ENCODE results near the gene ACAA2.
A peak's percentile ranks its signal among the peaks of the same experiment; 100 is the strongest.

ACAA2 gene

DNA sequence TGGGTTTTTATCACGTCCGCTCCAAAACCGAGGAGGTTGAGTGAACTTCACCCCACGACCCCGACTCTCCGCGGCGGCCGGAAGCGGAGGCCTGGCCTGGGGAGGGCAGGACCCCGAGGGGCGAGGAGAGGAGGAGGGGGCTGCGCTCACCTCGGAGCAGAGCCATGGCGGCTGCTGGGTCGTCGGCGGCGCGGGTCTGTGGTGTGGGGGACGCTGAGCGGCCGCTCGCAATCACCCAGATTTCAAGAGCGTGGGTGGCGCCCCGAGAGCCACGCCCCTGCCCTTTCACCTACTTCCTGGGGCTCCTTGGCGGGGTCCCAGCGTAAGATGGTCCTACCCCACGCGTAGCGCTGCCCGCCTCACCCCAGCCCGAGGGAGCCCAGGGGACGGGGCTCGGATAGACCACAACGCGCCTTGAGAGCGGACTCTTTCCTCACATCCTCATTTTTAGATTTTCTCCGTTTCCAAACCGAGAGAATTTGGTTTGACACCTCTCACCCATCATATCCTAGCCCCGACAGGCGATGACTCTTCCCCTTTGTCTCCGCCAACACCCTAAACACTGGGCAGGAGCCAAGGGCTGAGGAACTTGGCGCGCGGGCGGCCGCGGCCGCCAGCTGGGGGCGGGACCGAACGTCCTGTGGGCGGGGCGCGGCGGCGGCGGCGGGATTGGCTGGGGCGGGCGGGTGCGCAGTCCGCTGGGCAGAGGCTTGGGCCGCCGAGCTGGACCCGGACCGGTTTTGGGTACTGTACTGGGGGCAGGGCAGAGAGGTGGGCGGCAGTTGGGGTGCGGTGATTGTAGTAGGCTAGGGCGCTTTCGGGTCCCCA, at the start of gene ACAA2:
Gene ACAA2, minus strand, starts transcription at position 215 of the 828 bp plus-strand sequence. Its CDS starts 49 bp downstream, at position 166.
- DNase-seq, result peak; percentile 87

DNA sequence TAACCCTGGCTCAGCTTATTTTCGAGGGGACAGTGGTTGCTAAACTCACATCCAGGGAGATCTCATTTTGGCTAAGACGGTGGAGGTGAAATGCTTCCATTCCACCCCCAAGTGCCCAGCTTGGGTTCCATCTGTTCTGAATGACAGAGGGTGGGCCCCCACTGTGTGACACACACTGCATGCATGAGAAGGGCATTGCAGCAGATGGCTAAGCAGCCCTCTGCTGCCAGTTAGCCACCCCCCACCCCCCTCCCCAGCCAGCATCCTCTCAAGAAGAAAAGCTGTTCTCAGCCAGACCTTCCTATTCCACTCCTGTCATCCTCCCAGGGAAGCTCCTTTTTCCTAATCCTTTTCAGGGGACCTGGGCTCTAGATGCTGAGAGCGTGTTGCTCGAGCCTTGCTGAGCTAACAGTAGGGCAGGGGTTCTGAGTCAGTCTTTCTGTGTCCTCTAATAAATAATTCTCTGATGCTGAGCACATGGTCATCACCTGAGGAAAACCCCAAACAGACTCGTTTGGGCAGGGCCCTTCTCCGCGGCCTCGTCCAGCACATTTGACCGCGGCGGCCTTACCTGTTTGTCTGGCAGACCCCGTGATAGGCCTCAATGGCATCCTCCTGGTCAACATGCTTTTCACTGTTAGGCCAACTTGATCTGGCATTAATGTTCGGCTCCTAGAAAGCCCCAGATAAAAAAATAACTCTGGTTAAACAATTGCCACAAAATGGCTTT, 49.5 kb upstream of the ACAA2 start:
- DNase-seq, result no peak

- DNase-seq, result peak; percentile 30
These were observed 48.3 kb upstream of the ACAA2 start for GRCh38 chr18:49861659-49862058.

GRCh38 chr18:49859725-49860124, 46.4 kb upstream of the ACAA2 start:
- DNase-seq, result no peak

DNA sequence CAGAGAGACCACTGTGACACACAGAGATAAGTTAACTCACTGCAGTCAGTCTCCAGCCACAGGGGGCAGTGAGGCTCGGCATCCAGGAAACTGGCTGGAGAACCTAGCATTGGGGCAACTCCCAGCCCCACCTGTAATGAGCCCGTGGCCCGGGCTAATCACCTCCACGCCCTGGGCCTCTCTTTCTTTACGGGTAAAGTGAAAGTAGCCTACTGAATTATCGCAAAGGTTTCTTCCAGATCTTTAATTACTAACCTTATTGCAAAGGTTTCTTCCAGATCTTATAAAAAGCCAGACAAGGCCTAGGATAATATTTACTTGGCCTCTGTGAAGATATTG, 45.7 kb upstream of the ACAA2 start:
- no peak for DNase-seq

DNA sequence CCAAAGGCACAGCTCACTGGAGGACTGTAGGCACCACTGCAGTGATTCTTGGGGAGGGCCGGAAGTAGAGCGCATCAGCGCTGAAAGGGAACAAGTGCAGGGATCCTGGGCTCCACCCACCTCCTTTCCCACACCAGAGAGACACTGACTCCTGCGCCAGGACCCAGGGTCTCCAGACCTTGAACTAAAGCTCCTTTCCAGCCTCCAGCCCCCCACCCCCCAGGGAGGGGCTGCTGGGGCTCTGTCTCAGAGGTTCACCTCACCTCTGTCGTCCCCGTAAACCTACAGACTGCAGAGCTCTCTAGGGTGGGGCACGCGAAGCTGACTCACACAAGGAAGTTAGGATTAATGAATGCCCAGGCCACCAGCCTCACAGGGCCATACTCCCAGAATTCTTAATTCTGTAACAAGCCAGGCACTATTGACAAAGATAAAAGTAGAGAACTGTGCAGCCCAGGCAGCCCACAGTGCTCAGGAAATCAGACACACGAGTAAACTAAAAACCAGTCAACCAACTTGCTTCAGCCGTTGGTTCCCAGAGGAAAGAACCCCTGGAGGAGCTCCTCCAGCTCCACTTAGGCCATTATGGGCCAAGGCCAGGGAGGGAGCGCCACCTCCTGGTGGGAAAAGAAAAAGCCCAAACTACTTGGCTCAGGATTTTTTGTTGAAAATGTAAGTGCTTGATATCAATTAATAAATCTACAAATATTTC, 45.1 kb upstream of the ACAA2 start:
- peak; percentile 79 for DNase-seq

GRCh38 chr18:49857708-49858107, 44.4 kb upstream of the ACAA2 start:
- no peak for DNase-seq

- no peak for DNase-seq
These were observed 43.2 kb upstream of the ACAA2 start for GRCh38 chr18:49856496-49856895.

DNA sequence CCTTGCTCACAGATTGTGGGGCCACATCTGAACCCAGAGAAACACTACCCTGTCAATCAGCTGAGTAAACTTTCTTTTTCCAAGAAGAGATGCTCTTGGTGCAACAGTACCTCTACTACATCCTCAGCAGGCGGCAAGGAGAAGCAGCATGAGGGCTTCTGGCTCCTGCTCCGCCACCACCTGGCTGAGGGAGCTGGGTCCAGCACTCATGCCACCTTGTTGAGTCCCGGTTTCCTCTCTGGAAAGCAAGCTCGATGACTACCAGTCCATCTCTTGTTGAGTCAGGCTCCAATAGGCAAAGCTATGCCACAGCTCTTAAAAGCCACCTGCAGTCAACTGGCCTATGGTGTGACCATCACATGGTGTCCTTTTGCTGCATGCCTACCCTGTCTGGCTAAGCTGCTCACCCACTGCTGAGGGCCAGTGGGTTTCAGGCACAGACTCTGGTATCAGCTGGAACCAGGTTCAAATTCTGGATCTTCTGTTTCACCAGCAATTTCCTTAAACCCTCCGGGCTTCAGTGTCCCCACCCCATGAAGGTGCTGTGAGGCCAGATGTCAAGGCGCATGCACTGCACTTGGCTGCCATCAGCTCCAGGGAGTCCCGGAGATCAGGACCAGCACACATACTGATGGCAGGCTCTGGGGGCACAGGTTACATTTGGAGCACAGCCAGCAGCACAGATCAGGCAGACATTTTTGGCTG, 42.5 kb upstream of the ACAA2 start:
- DNase-seq, result no peak

DNA sequence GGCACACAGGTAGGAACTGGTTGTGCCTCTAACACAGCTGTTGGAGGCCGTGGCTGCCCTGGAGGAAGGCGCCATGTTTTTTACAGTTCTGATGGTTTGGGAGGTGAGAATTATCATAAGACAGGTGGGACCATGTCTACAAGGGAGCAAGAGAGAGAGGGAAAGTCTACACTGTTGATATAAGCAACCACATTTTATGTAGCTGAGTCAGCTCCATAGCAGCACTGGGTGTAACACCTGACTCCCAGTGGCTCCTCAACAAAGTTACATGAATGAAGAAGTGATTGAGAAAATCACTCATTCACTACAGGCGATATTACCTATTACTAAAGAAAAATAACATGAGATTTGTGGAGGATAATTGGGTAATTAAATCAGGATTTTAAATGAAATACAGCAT, 41.3 kb upstream of the ACAA2 start:
- DNase-seq, result no peak

GRCh38 chr18:49853436-49853835, 40.1 kb upstream of the ACAA2 start:
- DNase-seq, result no peak

DNA sequence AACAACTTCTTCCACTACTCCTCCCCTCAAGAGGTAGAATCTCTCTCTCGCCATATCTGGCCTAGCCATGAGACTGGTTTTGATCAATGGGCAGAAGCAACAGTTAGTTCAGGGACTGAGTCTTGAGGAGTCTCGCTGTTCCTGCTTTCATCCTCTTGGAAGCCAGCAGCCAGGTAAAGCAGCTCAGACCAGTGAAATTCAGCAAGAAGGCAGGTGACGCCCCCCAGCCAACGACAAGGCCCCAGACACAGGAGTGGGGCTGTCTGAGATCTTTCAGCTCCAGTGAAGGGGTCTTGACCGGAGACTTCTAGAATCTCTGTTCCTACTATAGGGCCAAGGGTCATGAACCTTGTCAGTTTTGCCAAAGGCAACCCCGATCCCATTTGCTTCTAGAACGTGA, 39.7 kb upstream of the ACAA2 start:
- DNase-seq, result no peak

DNA sequence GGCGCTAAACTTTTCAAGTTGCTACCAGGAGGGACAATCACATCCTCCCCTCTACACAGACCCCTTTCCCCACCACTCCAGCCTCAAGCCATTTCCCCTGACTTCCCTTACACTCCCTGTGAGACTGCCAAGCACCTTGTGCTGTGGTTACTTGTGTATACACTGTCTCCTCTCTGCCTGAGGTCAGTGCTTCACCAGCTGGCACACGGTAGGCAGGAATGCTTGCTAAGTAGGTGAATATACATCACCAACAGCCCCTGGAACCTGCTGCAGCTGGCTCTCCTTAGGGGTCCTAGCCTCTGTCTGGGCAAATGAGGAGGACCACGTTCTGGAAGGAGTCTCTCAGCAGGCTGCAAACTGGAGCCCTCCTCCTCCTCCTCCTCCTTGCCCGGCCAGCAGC, 38.3 kb upstream of the ACAA2 start:
- DNase-seq, result no peak

DNA sequence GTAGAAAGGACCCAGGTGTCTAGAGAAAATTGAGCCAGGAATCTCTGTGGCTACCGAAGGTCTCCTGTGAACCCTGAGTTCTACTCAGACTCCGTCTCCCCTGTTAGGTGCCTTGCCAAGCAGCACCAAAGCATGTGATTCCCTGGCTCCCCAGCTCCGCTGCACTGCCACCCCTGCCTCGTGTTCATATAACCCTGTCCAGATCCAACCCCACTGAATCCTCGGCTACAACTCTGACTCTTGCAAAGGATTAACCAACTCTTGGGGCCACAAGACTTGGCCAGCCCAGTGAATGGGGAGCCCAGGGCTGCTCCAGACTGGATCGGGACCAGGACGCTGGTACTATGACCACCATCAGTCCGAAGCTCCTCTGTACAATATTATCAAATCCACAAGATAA, 37.3 kb upstream of the ACAA2 start:
- no peak for DNase-seq

GRCh38 chr18:49849331-49850217, 36.2 kb upstream of the ACAA2 start:
- no peak for DNase-seq

DNA sequence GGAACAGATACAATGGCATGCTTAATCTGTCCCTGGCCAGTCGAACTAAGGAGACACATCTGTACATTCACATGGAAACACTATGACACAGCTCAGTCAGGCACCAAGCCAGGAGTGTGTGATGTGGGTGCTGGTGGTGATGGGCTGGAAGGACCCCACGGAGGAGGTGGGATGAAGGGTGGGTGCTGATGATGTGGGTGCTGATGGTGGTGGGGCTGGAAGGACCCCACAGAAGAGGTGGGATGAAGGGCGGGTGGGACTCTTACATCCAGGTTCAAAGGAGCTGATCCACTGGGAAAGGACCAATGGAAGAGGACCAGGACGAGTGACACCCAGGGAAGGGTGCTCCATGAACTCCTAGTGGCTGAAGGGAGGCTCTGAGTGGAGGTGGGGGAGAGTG, 34.8 kb upstream of the ACAA2 start:
- DNase-seq, result no peak

DNA sequence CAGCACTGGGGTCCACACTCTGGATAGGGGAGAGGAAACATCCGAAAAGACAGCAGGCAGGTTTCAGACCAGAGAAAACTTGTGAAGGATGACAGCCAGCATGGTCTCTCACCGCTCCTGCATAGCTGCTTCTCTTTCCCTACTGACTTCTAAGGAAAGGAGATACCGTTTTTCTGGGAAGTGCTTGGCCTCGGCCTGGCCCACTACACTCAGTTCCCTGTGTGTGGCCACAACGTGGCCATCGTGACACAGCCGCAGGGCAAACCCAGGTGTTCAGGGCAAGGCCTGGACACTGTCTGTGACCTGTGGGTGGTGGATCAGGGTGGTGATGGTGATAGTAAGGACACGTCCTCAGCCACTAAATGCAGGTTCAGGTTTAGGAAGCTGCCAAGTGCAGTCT, 34.2 kb upstream of the ACAA2 start:
- DNase-seq, result no peak

DNA sequence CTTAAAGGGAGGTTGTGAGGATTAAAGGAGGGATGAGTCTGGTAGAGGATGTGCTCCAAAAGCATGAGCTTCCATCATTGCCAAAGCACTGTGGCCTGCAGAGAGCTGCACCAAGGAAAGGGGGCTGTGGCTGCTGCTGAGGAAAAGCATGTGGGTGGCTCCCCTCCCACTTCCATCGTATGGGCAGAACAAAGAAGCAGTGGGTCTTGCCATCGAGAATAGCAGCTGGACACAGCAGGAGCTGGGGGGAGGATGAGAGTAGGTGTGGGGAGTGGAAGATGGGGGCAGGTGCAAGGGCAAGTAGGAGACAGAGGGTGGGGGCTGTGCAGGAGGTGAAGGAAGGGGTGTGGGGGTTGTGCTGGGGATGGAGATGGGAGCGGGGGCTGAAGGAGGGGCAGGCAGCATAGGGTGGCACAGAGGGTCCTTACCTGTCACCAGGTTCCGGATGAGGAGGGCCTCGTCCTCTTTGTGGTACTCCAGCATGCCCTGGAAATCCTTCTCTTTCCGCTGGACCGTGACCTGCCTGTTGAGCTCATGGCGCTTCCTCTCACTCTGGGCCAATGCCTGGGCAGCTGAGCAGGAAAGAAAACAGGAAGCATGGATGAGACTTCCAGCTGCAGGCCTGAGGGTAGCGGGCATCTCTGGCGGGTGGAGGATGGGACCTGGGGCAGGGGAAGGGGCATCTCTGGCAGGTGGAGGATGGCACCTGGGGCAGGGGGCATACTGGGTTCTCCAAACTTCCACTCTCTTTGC, 33.6 kb upstream of the ACAA2 start:
- DNase-seq, result no peak

GRCh38 chr18:49846361-49846662, 33.0 kb upstream of the ACAA2 start:
- DNase-seq, result no peak

GRCh38 chr18:49845629-49846360, 32.5 kb upstream of the ACAA2 start:
- DNase-seq, result no peak

DNA sequence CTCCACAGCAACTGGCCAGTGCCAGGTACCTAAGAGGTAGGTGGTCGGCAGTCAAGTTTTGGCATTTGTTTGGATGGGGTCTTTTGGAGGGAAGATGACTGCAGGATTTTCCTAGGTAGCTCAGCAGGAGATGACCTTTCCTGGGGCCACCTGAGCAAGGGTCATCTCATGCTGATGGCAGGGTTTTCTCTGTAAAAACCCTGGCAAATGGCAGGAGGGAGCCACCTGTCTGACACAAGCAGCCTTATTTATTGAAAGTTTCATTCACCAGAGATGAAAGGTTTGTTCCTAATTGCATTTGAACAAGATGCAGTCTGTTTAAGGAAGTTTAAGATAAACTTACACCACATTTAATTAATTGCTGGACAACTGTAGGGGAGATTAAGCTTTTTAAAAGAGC, 31.6 kb upstream of the ACAA2 start:
- no peak for DNase-seq

Measured in OCI-M1 (cell line).